ENCODE measurements around the gene OOSP3.
"Not testable (repeated sequence)": the region's sequence is repeated elsewhere in the genome, so short reads cannot be mapped to it uniquely, and the experiment has no call there.

The OOSP3 gene

GRCh38 chr11:59878575-59878974 lies at the start of gene OOSP3:
Gene OOSP3 (plus strand): TSS chr11:59878782. CDS start chr11:59878809, 27 bp downstream.
- H3K4me3 ChIP-seq (ENCODE audit: low read depth, low read length), result no peak within 1 kb of the TSS

- no peak overlapping the region for H3K4me3 ChIP-seq (ENCODE audit: low read depth, low read length)
Observed at GRCh38 chr11:59829358-59829757, 49.2 kb upstream of the OOSP3 start.

GRCh38 chr11:59833602-59834001 lies 45.0 kb upstream of the OOSP3 start:
- H3K4me3 ChIP-seq (ENCODE audit: low read depth, low read length), result no peak overlapping the region

GRCh38 chr11:59839615-59840014 lies 39.0 kb upstream of the OOSP3 start:
- H3K4me3 ChIP-seq (ENCODE audit: low read depth, low read length), result no peak overlapping the region

- H3K4me3 ChIP-seq (ENCODE audit: low read depth, low read length), result no peak overlapping the region
Observed at GRCh38 chr11:59841514-59841913, 37.1 kb upstream of the OOSP3 start.

GRCh38 chr11:59842316-59842715 lies 36.3 kb upstream of the OOSP3 start:
- H3K4me3 ChIP-seq (ENCODE audit: low read depth, low read length), result no peak overlapping the region

GRCh38 chr11:59845399-59845798 lies 33.2 kb upstream of the OOSP3 start, which contains the start of gene CBLIF:
Gene CBLIF (minus strand): TSS chr11:59845499. CDS start chr11:59845453, 46 bp downstream.
- H3K4me3 ChIP-seq (ENCODE audit: low read depth, low read length), result no peak within 1 kb of the TSS

- H3K4me3 ChIP-seq (ENCODE audit: low read depth, low read length), result no peak overlapping the region
Observed at GRCh38 chr11:59846556-59846955, 32.0 kb upstream of the OOSP3 start.

- no peak overlapping the region for H3K4me3 ChIP-seq (ENCODE audit: low read depth, low read length)
Observed at GRCh38 chr11:59847626-59848025, 31.0 kb upstream of the OOSP3 start.

GRCh38 chr11:59848439-59848838 lies 30.1 kb upstream of the OOSP3 start:
- not testable (repeated sequence) for H3K4me3 ChIP-seq (ENCODE audit: low read depth, low read length)

GRCh38 chr11:59849129-59849528 lies 29.5 kb upstream of the OOSP3 start:
- no peak overlapping the region for H3K4me3 ChIP-seq (ENCODE audit: low read depth, low read length)

GRCh38 chr11:59849551-59849950 lies 29.0 kb upstream of the OOSP3 start:
- not testable (repeated sequence) for H3K4me3 ChIP-seq (ENCODE audit: low read depth, low read length)

GRCh38 chr11:59851416-59851815 lies 27.2 kb upstream of the OOSP3 start:
- not testable (repeated sequence) for H3K4me3 ChIP-seq (ENCODE audit: low read depth, low read length)

- H3K4me3 ChIP-seq (ENCODE audit: low read depth, low read length), result no peak overlapping the region
Observed at GRCh38 chr11:59854871-59855270, 23.7 kb upstream of the OOSP3 start.

GRCh38 chr11:59857439-59858434 lies 20.8 kb upstream of the OOSP3 start:
- H3K4me3 ChIP-seq (ENCODE audit: low read depth, low read length), result no peak overlapping the region

- H3K4me3 ChIP-seq (ENCODE audit: low read depth, low read length), result no peak overlapping the region
Observed at GRCh38 chr11:59859673-59860072, 18.9 kb upstream of the OOSP3 start.

GRCh38 chr11:59862252-59862651 lies 16.3 kb upstream of the OOSP3 start:
- H3K4me3 ChIP-seq (ENCODE audit: low read depth, low read length), result no peak overlapping the region

GRCh38 chr11:59865031-59865430 lies 13.6 kb upstream of the OOSP3 start:
- no peak overlapping the region for H3K4me3 ChIP-seq (ENCODE audit: low read depth, low read length)

GRCh38 chr11:59866397-59866796 lies 12.2 kb upstream of the OOSP3 start, which contains the start of gene TCN1:
Gene TCN1 (minus strand): TSS chr11:59866487. CDS start chr11:59866470, 17 bp downstream.
- no peak within 1 kb of the TSS for H3K4me3 ChIP-seq (ENCODE audit: low read depth, low read length)

GRCh38 chr11:59866836-59867235 lies 11.7 kb upstream of the OOSP3 start:
- H3K4me3 ChIP-seq (ENCODE audit: low read depth, low read length), result no peak overlapping the region

GRCh38 chr11:59867946-59868345 lies 10.6 kb upstream of the OOSP3 start:
- no peak overlapping the region for H3K4me3 ChIP-seq (ENCODE audit: low read depth, low read length)

GRCh38 chr11:59872076-59872475 lies 6.5 kb upstream of the OOSP3 start:
- H3K4me3 ChIP-seq (ENCODE audit: low read depth, low read length), result no peak overlapping the region
